ENCODE measurements around the gene CCBE1.

The CCBE1 gene

DNA sequence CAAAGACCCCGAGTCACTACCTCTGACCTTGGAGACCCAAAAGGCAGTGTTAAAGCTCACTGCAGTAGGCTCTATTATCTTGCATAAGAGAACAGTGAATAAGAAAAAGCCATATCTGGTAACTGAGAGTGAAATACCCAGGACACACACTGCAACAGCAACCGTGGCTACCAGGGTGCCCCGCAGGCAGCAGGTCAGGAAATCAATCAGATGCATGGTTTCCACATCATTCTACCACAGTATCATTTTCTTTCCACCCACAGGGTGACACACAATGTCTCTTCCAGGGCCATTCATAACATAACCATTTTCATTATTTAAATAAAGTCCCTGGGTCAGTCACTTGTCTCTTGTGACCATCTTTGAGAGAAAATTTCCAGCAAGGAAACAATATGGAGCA, 131.3 kb downstream of the CCBE1 start:
- DNase-seq = no peak

DNA sequence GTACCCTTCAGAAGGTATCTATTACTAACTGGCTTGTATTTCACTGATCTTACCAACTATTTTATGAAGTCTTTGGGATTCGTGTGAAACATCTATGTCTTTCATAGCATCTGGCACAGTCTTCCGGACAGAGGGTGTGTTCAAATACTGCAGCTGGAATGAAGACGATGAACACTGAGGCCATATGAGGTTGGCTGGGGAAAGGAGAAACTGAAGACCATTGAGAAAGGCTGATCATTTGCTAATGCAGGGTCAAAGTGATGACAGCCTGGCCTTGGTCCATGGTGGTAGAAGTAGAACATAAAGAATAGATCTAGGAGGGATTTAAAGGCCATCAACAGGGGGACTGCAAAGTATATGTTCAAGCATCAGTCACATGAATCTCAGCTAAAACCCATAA, 132.7 kb downstream of the CCBE1 start:
- DNase-seq = no peak

DNA sequence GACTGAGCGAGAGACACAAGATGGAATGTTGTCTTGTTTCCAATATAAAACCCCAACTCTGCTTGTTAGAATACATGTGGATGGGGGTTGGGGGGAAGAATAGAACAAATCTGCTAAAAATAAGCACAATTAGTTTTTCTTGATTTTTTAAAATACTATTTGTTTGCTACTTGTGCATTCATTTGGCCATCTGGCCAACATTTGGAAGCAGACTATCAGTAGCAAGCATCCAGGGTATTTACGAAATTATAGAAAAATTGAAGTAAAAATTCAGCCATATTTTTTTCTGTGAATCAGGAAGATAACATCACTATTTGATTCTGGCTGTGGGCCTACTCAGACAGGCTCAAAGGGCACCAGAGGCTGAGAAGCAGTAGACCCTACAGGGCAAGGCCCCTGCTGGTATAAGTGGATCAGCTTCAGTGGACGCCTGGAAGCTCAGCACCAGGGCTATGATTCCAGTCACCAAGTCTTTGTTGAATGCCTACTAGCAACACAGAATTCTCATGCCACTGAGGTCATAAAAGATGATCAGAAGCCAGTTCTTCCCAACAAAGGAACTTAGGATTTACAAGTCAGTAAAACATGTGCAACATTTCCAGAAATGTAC, 133.9 kb downstream of the CCBE1 start:
- no peak for DNase-seq

DNA sequence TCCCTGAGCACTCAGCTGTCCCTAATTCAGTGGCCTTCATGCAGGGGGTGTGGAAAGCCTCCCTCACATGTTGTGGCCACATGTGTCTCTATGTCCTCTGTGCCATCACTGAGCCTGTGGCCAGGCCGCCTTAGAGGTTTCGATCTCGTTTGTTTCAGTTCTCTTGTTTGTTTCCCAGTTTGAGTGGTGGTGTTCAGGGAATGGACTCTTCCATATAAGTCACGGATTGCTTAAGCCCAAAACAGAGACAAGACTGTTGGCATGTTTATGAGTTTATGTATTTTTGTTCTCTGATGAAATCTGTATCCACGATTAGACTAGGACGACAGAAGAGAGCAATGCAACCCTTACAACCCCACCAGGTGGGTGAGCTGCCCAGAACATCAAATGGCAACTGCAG, 134.5 kb downstream of the CCBE1 start:
- DNase-seq = no peak

DNA sequence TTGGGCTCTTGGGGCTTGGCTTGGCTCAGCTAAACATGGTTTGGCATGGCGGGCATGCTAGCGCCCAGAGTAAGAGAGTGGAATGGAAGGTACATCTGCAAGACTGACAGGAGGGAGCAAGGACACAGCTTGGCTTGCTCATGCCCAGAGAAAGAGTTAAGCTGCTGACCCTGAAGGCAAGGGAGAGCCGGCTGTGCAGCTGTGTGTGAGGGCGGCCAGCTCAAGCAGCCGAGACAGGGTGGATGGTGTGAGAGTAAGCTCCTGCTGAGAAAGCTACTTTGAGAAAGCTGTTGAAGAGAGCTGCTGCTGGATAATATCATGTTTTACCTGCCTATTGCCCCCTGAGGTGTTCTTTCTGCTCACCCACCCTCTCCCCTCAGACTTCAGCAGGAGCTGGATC, 135.6 kb downstream of the CCBE1 start:
- no peak for DNase-seq

DNA sequence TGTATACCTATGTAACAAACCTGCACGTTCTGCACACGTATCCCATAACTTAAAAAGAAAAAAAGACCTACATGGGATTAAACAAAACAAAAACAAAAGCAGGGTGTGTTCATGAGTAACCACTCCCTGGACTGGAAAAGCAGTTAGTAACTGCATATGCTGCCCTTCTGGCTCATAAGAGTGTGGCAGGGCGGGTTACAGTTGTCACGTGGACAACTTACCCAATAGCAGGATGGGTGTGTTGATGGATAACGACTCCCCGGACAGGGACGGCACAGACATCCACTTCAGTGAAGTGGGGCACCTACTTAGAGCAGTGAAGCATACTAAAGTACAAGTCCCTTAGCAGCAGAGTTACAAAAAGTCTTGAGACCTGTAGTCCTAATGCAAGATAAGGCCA, 136.7 kb downstream of the CCBE1 start:
- DNase-seq = no peak

DNA sequence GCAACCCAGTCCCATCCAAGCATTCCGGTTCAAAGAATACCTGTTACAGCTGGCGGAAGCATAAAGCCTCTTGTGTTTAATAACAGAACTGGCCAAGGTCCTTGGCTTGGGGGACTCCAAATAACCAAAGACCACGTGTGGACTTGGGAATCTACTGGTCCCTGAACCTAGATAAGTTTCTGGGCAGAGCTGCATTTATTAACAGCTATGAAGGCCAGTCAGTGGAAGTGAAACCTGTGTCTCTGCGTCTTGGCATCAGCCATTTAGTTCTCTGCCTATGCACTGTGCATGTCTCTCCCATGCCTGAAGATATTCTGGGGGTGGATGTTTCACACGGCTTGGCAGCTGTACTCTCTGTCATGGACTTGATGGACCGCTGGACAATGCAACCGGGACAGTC, 137.7 kb downstream of the CCBE1 start:
- DNase-seq = no peak

DNA sequence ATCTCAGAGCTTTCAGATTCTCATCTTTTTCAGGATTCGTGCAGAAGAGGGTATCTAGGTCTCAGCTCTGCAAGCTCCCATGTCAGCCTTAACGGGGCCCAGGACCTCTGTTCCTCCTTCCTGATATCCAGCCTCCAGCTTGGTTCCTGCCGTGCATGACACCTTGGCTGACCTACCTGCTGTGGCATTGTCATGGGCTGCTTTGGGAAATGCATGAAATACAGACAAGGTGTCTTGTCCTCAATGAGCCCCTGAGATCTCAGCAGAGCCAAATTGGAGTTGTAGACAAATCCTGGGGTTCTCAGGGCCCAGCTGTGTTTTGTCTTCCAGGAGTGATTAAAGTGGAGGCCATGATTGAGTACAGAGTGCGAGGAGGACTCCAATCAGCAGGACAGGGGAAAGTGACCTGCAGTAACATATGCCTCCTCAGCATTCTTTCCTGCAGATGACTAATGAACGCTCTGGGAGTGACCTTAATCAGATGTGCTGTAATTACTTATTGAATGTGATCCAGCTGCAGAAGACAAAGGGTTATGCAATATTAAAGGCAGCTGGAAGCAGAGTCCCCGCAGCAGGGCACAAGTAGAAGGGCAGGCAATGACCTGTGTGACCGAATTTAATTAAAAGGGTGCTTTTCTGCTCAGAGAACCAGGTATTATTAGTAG, 141.1 kb downstream of the CCBE1 start:
- DNase-seq = peak; percentile 63

DNA sequence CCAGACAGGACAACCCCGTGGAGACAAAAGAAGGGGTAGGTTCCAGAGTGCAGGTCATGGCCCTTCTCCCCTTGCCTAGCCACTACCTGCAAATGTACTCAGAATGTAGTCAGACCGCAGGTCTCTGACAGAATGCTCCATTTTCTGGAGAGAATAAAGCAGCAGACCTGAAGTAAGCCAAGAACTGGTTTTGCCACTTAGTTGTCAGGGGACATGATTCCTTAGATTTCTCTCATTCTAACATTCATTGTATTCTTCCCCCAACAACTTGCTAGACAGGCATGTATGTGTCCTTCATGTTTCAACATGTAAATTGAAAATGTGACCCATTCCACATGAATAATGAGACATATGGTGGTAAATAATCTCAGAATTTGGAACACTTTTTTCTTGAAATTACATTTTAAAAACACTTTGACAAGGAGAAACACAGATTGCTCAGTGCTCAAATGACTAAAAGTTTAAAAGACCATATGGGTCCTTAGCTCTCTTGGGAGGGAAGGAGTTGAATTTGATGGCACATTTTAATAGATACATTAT, 142.4 kb downstream of the CCBE1 start:
- DNase-seq = no peak

DNA sequence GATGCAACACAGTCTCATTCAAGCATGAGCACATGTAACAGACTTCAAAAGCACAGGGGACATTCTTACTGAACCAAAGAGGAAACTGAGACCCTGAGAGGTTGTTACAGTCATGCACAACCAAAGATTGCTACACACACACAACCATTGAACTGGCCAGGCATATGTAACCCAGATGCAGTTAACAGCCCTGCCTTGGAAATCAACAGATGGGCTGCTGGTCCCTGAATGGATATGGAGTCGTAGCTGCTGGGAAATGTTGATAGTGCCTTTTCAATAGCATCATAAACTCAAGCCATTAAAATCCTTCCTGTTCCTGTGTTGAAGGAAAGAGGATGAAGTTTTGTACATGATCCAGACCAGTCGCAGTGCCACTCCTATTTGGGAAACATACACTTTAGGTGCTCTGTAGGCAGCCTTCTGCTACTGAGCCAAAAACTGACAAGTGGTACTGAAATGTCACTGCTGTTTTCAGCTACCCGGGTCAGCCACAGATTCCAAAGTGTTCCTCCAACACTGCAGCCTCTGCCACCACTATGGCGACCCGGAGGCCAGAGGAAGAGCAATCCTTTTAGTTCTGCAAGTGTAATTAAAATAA, 143.9 kb downstream of the CCBE1 start:
- DNase-seq = no peak

DNA sequence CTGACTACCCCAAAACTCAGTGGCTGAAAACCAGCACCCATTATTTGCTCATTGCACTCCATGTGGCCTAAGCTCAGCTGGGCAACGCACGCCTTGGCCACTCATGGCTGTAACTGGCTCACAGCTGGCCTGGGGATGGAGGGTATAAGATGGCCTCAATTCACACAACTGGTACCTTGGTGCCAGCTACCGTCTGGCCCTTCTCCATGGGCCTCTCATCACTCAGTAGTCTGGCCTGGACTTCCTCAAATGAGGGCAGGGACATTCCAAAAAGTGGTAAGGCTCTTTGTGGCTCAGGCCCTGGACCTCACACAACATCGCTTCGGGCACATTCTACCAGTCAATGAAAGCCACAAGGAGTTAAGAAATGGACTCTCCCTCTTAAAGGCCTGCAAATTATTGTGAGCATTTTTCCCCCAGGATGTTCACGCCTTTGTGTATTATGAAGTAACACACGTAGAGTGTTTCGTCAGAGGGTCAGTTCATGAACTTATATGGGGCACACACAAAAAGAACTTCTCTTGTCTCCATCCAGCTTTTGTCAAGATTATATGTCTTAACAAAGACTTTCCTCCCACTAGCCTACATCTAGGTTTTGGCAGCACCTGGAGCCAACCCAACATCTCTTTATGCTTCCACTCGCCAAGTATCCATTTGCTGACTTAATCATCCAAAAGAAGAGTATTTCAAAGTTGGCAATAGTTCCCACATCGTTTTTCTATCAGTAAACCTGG, 145.2 kb downstream of the CCBE1 start:
- DNase-seq = no peak

DNA sequence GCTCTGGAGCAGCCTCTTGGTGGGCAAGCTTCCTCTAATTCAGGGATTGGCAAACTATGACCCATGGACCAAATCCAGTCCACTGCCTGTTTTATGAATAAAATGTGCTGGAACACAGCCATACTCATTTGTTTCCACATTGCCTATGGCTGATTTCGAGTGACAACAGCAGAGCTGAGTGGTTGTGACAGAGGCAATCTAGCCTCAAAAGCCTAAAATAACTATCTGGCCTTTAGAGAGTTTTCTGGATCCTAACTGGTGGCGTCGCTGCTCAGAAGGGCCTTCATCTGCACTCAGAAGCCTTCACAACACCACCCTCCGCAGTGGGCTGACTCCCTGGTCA, 147.1 kb downstream of the CCBE1 start:
- DNase-seq = no peak

DNA sequence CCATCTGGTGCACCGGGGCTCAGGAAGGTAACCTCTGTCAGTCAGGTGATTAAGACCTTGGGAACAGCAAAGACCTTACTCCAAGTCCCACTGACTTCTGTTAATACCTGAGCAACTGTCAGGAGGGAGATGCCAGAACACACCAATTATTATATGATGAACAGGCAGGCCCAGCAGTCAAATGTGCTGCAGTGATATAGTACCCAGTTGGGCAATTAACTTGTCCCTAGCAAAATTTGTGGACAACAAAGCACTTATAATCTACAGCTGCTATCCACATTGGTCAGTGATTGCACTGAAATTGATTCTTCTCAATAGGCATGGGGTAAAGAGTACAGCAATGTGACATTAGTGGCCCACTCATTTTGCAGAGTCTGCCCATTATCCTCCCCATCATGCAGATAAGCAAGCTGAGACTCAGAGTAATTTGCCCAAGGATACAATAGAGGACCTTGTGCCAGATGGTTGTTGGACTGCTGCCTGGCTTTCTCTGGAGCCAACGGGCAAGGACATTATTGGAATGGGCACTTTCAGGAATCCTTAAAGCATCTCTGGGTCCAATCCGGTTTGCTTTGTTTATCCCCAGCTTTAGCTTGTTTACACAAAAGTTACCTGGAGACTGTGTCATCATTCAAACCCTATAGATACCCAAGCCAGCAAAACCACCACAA, 147.6 kb downstream of the CCBE1 start:
- no peak for DNase-seq

DNA sequence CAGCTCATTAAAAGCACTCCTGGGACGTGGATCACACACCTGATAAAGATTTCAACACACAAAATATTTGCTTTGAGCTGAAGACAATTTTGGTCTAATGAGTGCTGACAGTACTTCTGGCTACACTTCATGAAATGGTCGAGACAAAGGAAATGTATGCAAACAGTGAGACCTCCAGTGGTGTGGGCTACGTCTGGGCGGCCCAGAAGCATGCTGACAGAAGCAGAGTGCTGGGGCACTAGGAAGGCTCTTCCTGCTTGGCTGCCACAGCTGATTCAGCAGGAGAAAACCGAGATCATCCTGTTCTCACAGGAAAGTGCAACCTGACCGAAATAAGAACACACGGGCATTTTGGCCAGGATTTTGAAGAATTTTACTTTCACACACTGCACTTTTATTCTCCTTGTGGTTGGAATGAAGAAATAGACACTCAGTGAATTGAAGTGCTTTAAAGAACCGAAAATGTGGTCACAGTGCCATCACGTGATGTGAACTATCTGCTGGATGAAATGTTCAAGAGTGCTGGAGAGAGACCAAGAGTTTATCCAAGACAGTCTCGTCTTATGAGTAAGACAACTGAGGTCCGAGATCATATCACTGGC, 149.5 kb downstream of the CCBE1 start:
- peak; percentile 90 for DNase-seq

DNA sequence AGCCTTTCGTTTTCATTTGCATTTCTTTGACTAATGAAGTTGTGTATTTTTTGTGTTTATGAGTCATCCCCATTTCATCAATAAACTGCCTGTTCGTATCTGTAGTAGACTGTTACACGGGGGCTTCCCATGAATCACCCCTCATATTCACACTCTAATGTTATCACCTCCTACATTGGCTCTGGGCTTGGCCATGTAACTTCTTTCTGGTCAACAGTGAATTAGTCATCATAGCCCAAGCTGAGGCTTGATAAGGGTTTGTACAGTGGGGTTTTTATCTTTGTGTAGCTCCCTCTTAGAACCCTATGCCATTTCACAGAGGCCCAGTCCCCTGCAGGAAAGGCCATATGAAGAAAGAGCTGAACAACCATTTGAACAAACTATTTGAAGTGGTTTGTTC, 151.0 kb downstream of the CCBE1 start:
- DNase-seq = peak; percentile 43

DNA sequence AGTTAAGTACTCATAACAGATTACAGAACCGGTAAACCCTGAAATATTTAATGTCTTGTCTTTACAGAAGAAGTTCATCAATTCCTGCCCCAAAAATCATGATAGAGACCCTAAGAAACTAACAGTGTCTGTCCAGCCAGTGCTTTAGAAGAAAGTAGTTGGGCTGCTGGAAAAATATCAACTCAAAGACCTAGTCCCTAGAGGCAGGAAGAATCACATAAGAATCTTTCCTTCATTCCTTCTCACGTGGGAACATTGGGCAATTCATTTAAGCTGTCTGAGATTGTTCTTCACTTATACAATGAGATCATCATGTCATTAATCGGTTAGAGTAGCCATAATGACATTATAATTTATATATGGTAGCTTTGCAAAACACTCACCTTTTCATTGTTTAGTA, 156.4 kb downstream of the CCBE1 start:
- DNase-seq = peak; percentile 78

DNA sequence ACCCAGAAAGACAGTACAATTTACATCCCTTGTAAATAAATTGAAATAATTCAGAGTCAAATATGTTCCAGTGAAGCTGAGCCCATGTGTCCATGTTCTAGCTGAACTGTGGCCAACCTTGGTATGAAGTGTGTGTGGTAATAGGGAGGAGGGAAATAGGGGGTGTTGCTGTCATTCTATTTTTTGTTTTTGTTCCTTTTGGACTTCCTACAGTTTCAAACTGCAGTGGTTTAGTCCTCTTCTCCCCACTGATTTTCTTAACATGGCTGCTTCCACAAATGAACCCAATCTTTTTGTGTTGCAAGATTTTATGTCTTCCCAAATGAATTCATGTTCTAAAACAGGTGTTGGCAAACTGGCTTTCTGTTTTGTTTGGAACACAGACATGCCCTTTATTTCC, 156.9 kb downstream of the CCBE1 start:
- DNase-seq = no peak

DNA sequence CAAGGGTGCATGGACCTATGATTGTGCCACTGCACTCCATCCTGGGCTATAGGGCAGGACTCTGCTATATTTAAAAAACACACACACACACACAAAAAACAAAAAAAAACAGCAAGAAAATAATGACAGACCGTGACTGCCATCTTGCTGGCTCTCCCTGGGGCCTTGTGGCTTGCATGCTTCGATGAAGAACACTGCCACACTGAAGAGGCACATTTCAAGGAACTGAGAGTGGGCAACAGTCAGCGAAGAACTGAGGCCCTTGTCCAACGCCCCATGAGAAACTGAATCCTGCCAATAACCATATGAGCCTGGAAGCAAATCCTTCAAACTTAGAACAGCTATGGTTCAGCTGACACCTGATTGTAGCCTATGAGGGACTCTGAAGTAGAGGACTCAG, 158.1 kb downstream of the CCBE1 start:
- no peak for DNase-seq

DNA sequence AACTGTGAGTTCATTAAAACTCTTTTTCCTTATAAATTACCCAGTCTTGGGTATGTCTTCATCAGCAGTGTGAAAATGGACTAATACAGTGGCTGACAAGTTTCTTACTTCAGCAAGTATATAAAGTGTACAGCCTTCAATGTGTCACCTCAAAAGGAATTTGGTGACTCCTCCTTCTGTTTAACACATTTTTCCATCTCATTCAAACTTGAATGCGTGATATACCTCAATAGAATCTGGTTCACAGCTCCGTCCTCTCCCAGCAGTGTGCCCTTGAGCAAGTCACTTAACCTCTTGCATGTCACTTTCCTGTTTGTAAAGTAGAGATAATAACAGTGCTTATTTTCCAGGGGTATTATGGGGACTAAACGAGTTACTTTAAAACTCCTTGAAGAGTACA, 159.6 kb downstream of the CCBE1 start:
- no peak for DNase-seq

DNA sequence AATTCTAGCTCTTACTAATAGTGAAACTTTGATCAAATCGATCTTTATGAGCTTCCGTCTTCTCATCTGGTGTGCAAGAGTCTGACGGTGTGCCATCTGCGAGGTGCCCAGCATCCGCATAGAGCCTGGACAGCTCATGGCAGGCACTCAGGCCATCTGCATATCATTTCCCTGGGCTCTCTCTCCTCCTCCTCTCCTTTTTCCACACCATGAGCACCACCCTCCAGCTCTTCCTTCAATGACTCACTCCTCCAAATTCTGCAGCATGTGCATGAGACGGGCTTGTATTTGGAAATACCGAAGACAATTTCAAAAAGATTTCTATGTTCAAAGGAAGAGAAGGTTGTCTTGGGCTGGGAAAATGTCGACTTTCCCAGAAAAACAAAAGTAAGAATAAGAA, 161.1 kb downstream of the CCBE1 start:
- peak; percentile 57 for DNase-seq

DNA sequence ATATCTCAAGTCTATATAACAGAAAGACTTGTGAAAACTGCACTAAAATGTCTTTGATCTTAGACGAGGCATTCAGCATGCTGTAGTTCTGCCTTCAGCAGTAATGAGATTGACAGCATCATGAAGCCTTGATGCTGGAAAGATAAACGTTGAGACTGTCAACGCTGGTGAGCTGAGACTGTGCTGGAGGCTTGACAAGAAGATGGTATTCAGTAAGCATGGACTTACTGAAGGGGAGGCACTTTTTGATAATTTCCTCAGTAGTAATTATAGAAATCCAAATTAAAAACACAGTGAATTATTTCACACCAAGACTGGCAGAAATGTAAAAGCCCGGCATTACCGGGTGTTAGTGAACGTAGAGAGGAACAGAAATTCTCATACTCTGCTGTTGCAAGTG, 162.2 kb downstream of the CCBE1 start:
- DNase-seq = no peak

DNA sequence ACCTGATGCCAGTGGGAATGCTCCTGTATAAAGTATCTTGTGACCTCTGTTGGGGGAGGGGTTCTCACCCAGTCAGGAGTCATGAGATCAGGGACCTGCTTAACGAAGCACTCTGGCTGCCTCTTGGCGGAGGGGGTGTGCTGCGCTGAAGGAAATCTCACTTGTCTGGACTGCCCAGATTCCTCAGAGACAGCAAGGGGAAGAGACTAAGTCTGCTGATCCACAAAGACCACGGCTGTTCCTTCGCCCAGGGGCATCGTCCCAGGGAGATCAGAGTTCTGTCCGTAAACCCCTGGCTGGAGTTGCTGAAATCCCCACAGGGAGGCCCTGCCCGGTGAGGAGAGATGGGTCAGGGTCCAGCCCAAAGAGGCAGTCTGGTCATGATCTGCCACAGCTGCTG, 168.4 kb downstream of the CCBE1 start:
- DNase-seq = no peak

Measured in fibroblast of upper back skin (primary cell).